ENCODE measurements around the gene ARRDC1. TPM values are rescaled to one million over a fixed set of nuclear protein-coding genes. Genes with fewer than 3 reads are reported as not detected.
"Not testable (repeated sequence)": the region's sequence is repeated elsewhere in the genome, so short reads cannot be mapped to it uniquely, and the experiment has no call there.

Gene ARRDC1
- total RNA-seq, 1 experiment from 2014 or later: 32.6 TPM

DNA sequence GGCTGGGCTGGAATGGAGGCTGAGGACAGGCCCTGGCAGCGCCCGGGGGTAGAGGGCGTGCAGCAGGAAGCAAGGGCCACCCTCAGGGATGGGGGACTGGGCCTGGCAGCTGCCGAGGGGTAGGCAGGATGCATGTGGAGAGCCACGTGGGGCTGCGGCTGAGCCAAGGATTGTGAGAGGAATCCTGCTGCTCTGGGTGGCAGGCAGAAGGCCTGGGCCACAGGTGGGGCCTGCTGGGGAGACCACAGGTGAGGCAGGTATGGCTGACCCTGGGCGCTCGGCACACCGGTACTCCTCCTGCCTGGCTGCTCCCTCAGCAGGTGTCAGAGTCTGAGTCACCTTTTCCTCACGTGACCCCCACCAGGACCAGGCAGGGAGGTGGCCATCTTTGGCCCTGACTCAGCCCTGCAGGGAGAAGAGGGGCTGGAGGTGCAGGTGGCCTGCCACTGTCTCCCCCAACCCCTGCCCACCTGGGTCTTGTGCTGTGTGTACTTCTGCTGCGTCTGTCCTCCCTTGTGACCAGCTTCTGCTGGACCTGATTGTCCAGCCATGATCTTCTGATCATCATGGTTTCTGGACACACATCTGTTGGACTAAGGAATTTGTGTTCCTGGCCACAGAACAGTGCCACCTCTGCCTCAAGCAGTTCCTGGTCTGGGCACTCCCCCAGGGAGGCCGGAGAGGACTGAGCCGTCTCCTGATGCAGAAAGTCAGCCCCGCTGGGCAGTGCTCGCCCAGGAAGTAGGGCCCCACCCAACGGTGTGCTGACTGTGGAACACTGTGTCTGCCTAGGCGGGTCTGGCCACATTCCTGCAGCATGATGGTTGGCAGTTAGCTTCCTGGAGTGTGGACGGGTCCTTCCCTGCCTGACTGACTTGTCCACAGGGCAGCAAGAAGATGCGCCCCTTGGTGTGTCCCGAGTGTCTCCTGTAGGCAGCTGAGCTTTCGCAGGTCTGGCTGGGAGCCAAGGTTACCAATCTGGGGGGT, 6.4 kb downstream of the ARRDC1 start:
- peak; percentile 88 for DNase-seq (ENCODE audit: extremely low read depth, low read depth)

DNA sequence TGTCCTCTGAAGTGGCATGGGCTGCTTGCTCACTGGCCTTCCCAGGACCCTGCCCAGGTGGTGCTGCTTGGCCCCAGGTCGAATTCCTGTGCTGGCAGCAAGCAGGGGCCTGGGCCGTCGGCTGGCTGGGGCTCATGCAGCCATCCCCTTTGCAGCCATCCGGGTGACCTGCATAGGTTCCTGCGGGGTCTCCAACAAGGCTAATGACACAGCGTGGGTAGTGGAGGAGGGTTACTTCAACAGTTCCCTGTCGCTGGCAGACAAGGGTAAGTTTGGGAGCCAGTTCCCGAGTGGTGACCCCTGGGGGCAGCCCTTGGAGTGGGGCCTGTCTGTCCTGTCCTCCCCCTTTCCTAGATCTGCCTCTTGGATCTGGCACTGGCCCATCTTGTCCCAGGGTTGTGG, 7.3 kb downstream of the ARRDC1 start:
- no peak for DNase-seq (ENCODE audit: extremely low read depth, low read depth)

DNA sequence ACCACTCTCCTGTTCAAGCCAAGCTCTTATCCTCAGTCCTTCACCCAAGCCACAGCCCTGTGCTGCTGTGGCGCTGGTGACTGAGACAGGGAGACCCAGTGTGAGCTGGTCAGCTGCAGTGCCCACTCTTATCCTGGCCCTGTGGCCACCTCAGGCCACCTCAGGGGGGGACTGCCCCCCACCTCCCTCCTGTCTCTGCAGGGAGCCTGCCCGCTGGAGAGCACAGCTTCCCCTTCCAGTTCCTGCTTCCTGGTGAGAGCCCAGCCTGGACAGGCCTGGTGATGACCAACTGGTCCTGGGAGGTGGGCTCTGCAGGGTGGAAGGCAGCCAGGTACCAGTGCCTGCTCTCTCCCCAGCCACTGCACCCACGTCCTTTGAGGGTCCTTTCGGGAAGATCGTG, 7.8 kb downstream of the ARRDC1 start:
- no peak for DNase-seq (ENCODE audit: extremely low read depth, low read depth)

DNA sequence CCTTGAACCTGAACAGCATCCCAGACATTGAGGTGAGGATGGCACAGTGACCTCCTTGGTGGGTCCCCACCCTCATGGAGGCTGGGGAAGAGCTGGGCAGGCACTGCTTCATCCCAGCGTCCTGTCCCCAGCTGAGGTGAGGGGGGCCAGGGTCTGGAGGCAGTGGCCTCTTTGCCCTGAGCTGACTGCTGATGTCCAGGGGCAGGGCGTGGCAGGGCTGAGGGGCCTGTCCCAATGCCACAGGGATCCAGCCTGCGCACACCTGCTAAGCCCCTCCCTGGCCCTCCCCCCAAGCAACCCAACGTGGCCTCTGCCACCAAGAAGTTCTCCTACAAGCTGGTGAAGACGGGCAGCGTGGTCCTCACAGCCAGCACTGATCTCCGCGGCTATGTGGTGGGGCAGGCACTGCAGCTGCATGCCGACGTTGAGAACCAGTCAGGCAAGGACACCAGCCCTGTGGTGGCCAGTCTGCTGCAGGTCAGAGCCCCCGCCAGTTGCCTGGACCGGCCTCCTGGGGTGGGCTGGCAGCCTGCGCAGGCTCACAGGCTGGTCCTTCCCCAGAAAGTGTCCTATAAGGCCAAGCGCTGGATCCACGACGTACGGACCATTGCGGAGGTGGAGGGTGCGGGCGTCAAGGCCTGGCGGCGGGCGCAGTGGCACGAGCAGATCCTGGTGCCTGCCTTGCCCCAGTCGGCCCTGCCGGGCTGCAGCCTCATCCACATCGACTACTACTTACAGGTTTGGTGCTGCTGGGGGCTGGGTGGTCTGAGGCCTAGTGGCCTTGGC, 8.4 kb downstream of the ARRDC1 start:
- DNase-seq (ENCODE audit: extremely low read depth, low read depth): no peak

DNA sequence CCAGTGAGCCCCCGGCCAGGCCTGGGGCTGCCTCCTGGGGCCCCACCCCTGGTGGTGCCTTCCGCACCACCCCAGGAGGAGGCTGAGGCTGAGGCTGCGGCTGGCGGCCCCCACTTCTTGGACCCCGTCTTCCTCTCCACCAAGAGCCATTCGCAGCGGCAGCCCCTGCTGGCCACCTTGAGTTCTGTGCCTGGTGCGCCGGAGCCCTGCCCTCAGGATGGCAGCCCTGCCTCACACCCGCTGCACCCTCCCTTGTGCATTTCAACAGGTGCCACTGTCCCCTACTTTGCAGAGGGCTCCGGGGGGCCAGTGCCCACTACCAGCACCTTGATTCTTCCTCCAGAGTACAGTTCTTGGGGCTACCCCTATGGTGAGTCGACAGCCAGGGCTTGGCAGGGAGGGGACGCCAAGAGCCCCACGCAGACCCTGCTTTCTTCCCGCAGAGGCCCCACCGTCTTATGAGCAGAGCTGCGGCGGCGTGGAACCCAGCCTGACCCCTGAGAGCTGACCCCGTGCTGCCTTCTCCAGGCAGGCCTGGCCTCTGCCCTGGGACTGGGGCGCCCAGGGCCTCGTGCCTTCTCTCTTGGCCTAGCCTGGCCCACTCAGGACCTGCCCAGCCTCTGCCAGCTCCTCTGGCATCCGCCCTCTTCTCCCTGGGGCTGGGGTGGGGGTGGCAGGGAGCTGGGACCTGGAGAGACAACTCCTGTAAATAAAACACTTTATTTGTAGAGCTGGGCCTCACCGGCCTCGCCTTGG, 9.3 kb downstream of the ARRDC1 start:
- no peak for DNase-seq (ENCODE audit: extremely low read depth, low read depth)

DNA sequence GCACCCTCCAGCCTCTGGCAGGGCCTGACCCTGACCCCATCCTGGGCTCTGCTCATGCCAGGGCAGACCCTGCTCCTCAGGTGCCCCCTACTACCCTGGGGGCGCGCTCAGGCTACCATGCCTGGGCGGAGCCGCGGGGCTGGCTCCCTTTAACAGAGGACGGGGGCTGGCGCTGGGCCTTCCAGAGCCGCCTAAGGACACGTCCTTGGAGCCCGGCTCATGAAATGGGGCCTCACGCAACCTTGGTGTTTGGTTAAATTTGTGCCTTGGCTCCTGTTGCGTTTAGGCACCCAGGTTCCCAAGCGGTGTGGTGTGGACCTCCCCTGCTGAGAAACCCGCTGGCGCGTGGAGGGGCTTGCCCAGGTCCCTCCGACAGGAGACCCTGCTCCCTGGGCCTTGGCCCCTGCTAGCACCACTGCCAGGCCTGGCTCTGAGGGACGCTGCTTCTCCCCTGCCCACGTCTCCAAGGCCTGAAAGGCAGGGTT, 9.9 kb downstream of the ARRDC1 start:
- DNase-seq (ENCODE audit: extremely low read depth, low read depth): no peak

DNA sequence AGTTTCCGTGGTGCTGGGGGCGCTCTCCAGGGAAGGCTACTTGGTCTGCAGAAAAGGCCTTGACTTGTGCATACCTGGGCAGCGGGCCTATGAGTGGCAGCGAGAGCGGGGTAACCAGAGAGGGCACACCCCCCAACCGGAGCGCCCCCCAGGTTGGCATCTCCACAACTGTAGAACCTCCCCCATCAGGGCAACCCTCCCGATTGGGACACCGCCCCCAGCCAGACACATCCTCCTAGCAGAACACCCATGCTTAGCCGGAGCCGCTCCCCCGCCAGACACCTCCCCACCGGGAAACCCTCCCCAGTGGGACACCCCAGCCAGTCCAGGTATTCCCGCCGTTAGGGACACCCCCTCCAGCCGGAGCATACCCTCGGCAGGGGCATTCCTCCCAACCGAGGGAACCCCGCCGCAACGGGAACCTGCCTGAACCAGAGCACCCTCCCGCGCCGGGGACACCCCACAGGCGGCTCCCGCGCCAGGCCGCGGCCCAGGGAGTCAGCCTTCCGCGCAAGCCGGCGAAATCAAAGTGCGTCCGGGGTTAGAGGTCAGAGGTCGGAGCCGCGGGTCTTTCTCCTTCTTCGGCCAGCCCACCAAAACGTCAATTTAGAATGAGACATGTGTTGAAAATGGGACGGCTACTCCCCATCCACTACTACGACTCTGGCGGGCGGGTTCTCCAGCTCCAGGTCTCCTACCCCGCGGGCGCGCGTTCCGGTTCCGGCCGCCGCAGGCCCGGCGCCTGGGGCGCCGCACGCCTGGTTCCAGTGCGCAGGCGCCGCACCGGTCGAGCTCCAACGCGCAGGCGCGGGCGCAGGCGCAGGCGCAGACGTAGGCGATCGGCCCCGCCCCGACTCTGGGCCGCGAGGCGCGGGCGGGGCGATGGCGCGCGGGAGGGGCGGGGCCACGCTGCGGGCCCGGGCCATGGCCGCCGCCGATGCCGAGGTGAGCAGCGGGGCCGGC, 12.9 kb downstream of the ARRDC1 start, which contains the start of gene EHMT1:
Gene EHMT1, plus strand, starts transcription at position 901 of the 963 bp plus-strand sequence. Its CDS starts 24 bp downstream, at position 925.
- DNase-seq (ENCODE audit: extremely low read depth, low read depth): peak; percentile 86

DNA sequence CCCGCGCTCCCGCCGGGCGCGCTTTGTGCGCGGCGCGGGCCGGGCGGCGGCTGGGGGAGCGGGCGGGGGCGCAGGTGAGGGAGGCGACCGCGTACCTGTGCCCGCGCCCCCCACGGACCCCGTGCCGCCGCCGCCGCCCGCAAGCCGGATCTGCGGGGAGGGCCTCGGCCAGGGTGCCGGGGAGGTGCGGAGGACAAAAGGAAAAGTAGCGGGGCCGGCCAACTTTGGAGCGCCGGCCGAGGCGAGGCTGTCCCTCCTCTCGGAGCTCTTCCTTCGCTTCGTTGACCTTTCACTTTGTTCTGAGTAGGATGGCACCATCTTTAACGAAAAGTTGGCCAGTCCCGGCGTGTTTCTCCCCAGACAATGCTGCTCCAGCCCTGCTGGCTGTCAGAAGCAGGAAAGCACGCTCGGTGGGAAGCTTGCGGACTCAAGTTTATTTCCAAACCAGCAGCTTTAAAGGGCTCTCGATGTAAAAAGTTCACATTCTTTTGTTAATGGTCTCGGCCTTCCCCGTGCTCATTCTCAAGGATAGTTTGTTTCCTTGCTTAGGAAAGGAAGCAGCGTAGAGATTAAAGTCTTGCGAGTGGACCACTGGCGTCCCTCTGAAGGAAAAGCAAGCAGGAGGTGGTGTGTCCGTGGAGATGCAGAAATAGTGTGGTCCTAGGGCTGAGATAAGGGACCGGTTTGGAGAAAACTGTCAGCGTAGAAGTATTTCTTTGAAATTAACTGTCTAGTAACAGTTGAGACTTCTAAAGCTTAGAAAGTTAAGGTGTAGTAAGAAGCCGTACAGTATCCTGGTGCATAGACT, 14.0 kb downstream of the ARRDC1 start:
- DNase-seq (ENCODE audit: extremely low read depth, low read depth): no peak

DNA sequence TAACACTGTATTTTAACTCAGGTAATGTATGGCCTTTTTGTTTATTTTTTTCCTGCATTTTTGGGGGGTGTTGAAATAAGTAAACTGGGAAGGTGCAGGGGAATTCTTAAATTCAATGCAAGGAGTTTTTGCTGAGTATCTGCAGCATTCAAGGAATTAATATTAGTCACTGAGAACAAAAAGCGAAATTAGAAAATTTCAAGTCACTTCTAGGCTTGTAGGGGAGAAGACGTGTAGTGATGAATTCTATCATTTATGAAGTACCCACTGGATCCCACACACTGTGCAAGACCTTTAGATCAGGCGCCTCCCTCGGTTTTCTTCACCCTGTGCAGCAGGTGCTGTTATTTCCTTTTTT, 14.5 kb downstream of the ARRDC1 start:
- DNase-seq (ENCODE audit: extremely low read depth, low read depth): no peak

DNA sequence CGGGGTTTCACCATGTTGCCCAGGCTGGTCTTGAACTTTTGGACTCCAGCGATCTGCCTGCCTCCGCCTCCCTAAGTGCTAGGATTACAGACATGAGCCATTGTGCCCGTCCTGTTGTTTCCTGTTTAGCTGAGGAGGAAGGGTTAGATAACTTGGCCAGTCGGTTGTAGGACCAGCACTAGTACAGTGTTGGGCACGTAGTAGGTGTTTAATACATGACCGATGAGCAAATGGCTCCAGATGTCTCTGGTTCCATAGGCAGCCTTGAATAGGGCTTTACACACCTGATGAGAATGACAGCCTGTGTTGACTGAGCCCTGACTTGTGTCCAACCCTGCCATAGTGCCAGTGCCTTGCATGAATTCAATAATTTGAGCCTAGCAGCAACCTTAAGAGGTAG, 15.1 kb downstream of the ARRDC1 start:
- DNase-seq (ENCODE audit: extremely low read depth, low read depth): no peak

DNA sequence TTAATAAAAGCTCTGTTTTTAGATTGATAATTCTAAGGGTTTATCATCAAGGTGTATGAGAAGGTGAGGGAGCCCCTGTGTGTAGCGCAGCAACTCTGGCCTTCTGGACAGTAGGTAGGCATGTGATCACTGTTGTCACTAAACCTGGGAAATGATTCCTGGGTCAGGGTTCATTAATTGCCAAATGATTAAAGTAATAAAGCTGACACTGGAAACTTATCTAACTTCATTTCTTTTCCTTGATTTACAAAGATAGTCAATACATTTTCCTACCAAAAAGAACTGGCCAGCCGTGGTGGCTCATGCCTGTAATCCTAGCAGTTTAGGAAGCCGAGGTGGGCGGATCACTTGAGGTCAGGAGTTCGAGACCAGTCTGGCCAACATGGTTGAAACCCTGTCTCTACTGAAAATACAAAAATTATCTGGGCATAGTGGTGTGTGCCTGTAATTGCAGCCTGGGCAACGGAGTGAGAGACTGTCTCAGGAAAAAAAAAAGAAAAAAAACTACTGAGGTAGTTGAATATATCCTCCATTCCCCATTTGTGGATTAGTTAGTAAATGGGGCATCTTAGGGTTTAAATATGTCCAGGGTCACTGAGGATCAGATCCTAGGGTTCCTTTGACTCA, 15.8 kb downstream of the ARRDC1 start:
- no peak for DNase-seq (ENCODE audit: extremely low read depth, low read depth)

DNA sequence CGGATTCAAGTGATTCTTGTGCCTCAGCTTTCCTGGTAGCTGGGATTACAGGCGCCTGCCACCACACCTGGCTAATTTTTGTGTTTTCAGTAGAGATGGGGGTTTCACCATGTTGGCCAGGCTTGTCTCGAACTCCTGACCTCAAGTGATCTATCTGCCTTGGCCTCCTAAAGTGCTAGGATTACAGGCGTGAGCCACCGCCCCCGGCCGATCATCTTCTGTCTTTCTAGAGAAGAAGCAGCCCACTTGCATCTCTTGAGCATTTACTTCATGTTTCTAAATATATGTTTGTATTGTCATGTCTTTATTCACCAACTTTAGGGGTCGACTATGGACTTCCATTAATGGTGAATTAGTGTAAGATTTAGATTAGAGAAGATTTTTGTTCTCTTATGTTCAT, 16.7 kb downstream of the ARRDC1 start:
- not testable (repeated sequence) for DNase-seq (ENCODE audit: extremely low read depth, low read depth)

DNA sequence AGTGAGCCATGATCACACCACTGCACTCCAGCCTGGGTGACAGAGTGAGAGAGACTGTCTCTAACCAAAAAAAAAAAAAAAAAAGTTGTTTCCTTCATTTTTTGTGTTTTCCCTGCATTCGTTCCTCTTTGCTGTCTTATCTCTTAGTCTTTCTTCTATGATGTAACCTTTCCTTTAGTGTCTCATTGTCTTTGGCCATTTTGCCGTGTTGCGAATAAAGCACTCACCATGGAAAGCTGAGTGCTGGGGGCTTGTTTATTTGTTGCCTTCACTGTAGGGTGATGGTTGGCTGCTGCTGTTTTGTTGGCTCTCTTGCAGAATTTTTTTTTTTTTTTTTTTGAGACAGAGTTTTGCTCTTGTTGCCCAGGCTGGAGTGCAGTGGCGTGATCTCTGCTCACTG, 21.0 kb downstream of the ARRDC1 start:
- DNase-seq (ENCODE audit: extremely low read depth, low read depth): no peak

DNA sequence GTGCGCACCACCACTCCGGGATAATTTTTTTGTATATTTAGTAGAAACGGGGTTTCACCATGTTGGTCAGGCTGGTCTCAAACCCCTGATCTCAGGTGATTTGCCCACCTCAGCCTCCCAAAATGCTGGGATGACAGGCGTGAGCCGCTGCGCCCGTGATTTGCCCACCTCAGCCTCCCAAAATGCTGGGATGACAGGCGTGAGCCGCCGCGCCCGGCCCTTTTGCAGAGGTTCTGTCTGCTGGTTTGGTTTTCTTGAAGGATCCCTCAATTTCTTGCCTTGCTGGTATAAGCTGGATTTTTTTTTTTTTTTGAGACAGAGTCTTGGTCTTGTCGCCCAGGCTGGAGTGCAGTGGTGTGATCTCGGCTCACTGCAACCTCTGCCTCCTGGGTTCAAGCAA, 21.9 kb downstream of the ARRDC1 start:
- not testable (repeated sequence) for DNase-seq (ENCODE audit: extremely low read depth, low read depth)

DNA sequence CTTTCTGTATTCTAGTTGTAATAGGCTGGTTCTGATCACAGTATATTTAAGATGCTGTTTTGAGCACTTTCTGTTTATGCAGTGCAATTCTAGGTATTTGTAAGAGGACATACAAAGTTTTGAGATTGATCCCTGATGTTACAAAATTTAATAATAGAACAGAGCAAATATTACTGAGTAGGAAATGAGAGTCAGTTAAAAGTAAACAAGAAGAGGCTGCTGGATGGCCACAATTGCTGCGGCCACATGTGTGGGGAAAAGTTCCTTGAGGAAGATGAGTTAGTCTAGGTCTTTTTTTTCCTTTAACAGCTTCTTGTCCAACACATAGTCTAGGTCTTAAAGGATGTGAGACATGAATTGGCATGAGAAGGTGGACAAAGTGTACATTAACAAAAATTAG, 24.6 kb downstream of the ARRDC1 start:
- DNase-seq (ENCODE audit: extremely low read depth, low read depth): no peak

DNA sequence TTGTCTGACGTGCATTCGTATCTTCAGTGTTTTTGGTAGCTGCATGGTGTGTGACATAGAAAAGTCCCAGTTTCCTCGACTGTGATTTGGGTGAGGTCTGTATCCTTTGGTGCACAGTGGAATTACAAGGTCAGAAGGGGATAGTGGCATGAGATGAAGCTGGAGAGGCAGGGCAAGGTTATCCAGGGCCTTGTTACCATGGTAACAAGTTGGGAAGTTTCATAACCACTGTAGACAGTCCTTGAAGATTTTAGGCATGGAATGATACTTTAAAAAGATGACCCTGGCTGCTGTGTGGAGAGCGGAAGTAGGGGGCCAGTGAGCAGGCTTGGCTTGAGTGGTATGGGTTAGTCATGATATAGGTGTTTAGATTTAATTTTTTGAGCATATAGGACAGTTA, 25.2 kb downstream of the ARRDC1 start:
- DNase-seq (ENCODE audit: extremely low read depth, low read depth): no peak

DNA sequence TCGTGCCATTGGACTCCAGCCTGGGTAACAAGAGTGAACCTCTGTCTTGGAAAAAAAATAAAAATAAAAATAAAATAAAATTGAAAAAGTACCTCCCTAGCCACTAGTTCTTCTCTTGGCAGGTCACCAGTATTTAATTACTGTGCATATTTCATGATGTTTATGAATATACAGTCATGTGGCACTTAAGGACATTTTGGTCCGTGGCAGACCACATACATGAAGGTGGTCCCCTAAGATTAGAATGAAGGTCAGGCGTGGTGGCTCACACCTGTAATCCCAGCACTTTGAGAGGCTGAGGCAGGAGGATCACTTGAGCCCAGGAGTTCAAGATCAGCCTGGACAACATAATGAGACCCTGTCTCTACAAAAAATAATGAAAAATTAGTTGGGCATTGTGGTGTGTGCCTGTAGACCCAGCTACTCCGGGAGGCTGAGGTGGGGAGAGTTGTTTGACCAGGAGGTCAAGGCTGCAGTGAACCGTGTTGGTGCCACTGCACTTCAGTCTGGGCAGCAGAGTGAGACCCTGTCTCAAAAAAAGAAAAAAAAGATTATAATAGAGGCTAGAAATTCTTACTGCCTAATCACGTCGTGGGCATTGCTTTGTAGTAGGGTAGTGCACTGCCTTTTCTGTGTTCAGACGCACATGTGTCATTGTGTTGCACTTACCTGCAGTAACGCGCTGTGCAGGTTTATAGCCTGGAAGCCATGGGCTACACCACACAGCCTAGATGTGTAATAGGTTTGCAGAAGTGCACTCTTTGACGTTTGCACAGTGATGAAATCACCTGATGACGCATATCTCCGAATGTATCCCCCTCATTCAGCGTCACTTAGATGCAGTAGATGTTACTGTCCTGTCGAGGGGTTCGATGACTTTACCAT, 26.1 kb downstream of the ARRDC1 start:
- no peak for DNase-seq (ENCODE audit: extremely low read depth, low read depth)

Data from NCI-H460 (cell line).